HG02981 (cell line): ENCODE results near the gene PALLD.

Experiments used
- ATAC-seq: cut with Tn5 transposase; IDR thresholded peaks from one replicate; pipeline ENCODE4 v1.9.1; 2021; ENCODE audit warnings: mild to moderate bottlenecking, moderate library complexity; ENCODE audit not compliant: unreplicated experiment

PALLD gene

DNA sequence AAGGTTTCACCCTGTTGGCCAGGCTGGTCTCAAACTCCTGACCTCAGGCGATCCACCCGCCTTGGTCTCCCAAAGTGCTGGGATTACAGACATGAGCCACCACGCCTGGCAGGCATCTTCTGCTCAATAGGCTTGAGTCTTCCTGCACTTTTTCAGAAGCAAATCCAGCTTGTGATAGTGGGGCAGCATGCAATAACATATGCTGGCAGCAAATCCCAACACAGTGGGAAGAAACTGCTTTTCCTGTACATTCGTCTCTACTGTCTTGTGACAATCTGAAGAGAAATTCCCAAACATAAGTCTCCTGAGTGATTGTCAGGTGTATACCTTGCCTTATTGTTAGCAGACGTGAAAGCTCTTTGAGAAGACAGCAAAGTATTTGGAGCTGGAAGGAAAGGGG, 145.7 kb downstream of the PALLD start:
- no peak for ATAC-seq

DNA sequence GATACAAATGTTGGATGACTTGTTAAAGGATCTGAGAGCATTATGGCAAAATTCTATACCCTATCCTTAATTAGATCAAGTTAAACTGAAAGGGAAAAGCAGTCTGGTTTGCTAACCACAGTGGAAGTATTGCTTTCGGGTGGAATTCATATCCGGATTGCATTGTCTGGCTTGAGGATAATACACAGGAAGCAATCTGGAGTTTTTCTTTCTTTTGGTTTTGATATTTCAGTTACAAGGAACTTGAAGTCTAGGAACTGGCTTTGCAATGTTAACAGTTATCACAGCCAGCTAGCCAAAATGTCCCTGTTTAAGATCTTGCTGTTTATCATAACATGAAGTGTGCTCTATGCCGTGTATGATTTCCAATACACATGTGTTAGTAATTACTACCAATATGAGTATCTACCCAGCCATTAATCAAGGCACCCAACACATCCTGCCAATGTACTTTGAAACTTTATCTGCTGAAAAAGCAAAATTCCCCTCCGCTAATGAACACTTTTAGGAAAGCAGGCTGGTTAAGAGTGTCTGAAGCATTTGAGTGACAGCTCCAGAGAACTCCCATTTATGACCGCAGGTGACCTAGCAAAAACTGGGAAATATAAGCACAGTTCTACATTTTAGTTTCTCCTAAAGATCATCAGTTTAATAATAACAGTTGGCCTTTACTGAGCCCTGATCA, 146.4 kb downstream of the PALLD start:
- ATAC-seq: no peak

- no peak for ATAC-seq
Measured at GRCh38 chr4:168643796-168644159, 146.9 kb downstream of the PALLD start.

- ATAC-seq: no peak
Measured at GRCh38 chr4:168646001-168646768, 149.3 kb downstream of the PALLD start.

GRCh38 chr4:168647646-168648375, 151.0 kb downstream of the PALLD start:
- no peak for ATAC-seq

DNA sequence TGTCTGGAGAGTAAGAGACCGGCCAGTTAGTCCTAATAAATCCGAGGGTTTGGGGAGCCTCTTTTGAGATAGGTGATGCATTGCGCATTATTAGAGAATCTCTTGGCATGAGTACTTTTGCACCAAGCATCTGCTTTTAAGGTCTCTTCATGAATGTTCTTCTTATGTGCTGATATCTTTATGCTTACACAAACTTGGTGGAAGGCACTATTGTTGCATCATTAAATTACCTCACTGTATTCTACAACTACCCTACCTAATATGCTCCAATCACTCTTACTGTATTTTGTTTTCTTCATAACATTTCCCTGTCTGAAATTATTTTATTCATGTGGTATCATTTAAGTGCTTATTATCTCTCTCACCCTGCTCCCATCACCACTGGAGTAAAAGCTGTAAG, 151.6 kb downstream of the PALLD start:
- ATAC-seq: no peak

DNA sequence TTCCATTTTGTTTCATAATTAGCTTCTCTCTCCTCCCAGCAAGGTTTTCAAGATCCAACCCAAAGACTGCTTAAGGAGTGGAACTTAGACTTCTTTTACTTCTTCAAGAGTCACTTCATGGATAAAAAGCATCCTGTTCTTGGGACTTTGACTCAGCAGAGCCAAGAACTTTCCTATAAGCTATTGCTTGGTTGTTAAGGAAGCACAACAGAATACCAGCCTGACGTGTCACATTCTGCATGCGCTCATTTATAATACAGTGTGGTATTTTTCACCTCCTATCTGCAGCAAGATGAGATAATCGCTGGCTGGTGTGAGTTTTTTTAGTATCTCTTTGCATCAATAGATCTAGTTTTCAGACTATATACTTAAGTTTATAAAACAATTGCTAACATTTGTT, 152.1 kb downstream of the PALLD start:
- ATAC-seq: no peak

- ATAC-seq: no peak
Measured at GRCh38 chr4:168651374-168651773, 154.5 kb downstream of the PALLD start.

DNA sequence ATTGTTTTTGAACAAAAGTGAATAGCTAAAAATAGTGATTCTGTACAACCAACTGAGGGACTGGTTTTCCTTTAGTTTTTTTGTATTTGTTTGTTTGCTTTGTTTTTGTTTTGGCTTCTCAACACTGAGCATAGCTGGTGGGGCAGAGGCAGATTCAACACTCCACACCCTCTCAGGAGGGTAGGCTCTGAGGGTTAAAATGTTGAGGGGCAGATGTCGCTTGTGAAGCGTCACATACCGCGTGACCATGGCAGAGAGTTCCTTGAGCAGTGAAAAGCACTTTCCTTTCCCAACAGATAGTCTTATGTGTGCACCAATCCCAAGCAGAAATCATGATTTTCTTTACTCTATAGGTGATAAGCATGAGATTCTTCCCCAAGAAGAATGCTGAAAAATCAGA, 155.0 kb downstream of the PALLD start:
- ATAC-seq: no peak

DNA sequence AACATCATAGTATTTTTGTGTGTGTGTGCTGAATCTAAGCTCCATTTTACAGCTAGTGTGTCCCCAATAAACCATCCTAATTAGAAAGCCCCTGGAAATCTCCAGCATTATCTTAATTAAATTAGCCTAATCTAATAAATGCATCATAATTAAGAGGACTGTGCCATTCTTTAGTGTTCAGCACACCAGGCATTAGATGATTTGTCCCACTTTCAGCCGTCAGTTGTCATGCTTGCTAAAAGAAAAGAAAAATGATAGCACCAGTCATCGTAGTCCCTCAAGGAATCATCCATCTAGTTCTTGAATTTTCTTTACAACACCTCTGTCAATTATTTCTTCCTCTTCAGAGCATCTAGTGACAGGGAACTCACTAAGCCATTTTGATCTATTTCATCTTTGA, 155.9 kb downstream of the PALLD start:
- ATAC-seq: no peak

- no peak for ATAC-seq
Measured at GRCh38 chr4:168654104-168654847, 157.4 kb downstream of the PALLD start.

- ATAC-seq: no peak
Measured at GRCh38 chr4:168654848-168655174, 158.0 kb downstream of the PALLD start.

GRCh38 chr4:168655182-168655581, 158.3 kb downstream of the PALLD start:
- no peak for ATAC-seq

GRCh38 chr4:168656055-168656660, 159.3 kb downstream of the PALLD start:
- no peak for ATAC-seq

- no peak for ATAC-seq
Measured at GRCh38 chr4:168656946-168657473, 160.2 kb downstream of the PALLD start.

DNA sequence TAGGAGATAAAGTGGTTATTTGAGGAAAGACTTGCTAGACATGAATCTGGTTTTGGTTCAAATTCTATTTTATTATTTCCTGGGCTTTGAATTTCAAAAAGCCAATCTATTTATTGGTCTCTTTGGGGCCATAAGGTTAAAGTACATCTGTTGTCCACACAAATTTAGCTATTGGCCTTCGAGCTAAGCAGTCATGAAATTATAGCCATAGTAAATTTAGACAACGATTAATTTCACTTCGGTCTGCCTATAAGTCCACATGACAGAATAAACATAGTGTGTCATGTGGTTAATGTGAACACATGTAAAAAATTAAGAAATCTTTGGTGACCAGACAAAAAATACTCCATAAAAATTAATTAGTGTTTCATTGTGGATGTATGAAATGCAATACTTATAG, 161.9 kb downstream of the PALLD start:
- ATAC-seq: no peak

- ATAC-seq: no peak
Measured at GRCh38 chr4:168659741-168660465, 163.1 kb downstream of the PALLD start.

- ATAC-seq: no peak
Measured at GRCh38 chr4:168662297-168662984, 165.6 kb downstream of the PALLD start.

- no peak for ATAC-seq
Measured at GRCh38 chr4:168664242-168664891, 167.5 kb downstream of the PALLD start.
